HUES6 (cell line): ENCODE measurements around the gene TTBK2.

Experiments used
- H3K27ac ChIP-seq: 2 replicates; pipeline ENCODE4 v1.7.0; 2013; ENCODE audit warnings: low read depth, mild to moderate bottlenecking, low read length, inconsistent platforms
- H3K27me3 ChIP-seq: 2 replicates; pipeline ENCODE4 v1.6.1; 2013; ENCODE audit warnings: low read length; ENCODE audit not compliant: control insufficient read depth, insufficient read depth
- H3K36me3 ChIP-seq: 2 replicates; pipeline ENCODE4 v1.6.1; 2013; ENCODE audit warnings: low read length; ENCODE audit not compliant: control insufficient read depth, insufficient read depth
- H3K4me1 ChIP-seq: 2 replicates; pipeline ENCODE4 v1.6.1; 2013; ENCODE audit warnings: low read length; ENCODE audit not compliant: control insufficient read depth, insufficient read depth
- H3K4me3 ChIP-seq: 2 replicates; pipeline ENCODE4 v1.5.1; 2013; ENCODE audit warnings: low read depth, low read length
- H3K9ac ChIP-seq: one replicate; pipeline ENCODE4 v1.6.1; 2013; ENCODE audit warnings: mild to moderate bottlenecking, low read length
- H3K9me3 ChIP-seq: 2 replicates; pipeline ENCODE4 v1.6.1; 2013; ENCODE audit warnings: low read depth, low read length; ENCODE audit not compliant: control insufficient read depth, insufficient read depth

TTBK2 gene

DNA sequence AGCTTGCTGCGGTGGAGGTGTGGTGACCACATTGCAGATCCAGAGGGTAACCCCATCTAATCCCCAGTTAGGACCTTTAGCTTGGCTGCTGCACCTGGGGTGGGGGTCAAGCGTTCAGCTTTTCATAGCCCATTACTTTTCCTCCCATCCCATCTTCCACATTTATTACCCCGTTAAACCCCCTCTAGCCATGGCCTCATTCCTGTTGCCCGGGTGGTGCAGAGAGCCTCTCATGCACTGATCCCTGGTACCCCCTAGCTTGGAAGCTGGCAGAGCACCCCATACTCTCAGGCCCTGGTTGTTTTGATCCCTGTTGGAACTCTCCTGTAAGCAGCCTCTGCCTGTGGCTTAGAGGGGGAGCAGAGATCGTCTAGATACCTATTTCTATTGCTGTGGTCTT is 204.5 kb downstream of the TTBK2 start:
- no peaks in the 10 kb centered on the region for H3K27me3 ChIP-seq
- H3K9ac ChIP-seq: no peak overlapping the region
- no peak overlapping the region for H3K4me3 ChIP-seq
- H3K36me3 ChIP-seq: peaks cover 22% of the 10 kb centered on the region
- H3K27ac ChIP-seq: no peak overlapping the region
- H3K9me3 ChIP-seq: no peaks in the 10 kb centered on the region
- H3K4me1 ChIP-seq: no peaks in the 10 kb centered on the region

DNA sequence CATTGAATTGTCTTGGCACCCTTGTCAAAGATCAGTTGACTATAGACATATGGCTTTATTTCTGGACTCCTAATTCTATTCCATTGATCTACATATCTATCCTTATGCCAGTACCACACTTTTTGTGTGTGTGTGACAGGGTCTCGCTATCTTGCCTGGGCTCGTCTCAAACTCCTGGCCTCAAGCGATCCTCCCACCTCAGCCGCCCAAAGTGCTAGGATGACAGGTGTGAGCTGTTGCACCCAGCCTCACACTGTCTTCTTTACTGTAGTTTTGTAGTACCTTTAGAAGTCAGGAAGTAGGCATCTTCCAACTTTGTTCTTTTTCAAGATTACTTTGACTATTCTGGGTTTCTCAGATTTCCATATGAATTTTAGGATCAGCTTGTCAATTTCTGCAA is 208.0 kb downstream of the TTBK2 start:
- Histone ChIP-seq H3K27ac (no peak overlapping the region), H3K4me3 (no peak overlapping the region), H3K4me1 (no peaks in the 10 kb centered on the region), H3K9me3 (no peaks in the 10 kb centered on the region), H3K36me3 (no peaks in the 10 kb centered on the region), H3K27me3 (no peaks in the 10 kb centered on the region), H3K9ac (no peak overlapping the region)

DNA sequence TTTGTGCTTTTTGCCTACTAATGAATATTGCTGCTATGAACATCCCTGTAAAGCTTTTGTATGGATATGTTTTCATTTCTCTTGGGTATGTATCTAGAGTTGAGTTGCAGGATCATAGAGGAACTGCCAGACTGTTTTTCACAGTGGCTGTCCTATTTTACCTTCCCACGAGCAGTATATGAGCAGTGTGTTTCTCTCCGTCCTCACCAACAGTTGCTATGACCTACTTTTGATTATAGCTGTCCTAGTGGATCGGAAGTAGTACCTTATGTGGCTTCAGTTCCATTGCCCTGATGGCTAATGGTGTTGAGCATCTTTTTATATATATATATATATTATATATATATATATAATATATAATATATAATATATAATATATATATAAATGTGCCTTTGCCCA is 208.8 kb downstream of the TTBK2 start:
- Histone ChIP-seq H3K4me1 (no peaks in the 10 kb centered on the region), H3K4me3 (no peak overlapping the region), H3K9me3 (no peaks in the 10 kb centered on the region), H3K9ac (no peak overlapping the region), H3K27ac (no peak overlapping the region), H3K36me3 (no peaks in the 10 kb centered on the region), H3K27me3 (no peaks in the 10 kb centered on the region)

DNA sequence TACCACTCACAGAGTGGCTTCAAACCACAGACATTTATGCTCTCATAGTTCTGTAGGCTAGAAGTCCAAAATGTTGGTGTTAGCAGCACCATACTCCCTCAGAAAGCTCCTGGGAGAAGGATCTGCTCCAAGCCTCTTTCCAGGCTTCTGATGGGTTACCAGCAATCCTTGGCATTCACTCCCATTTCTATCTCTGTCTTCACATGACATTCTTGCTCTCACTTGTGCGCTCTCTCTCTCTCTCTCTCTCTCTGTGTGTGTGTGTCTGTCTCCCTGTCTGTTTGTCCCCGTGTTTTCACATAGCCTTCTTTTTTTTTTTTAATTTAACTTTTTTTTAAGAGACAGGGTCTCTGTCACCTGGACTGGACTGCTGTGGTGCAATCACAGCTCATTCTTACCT is 209.9 kb downstream of the TTBK2 start:
- H3K9me3 ChIP-seq: no peaks in the 10 kb centered on the region
- H3K4me3 ChIP-seq: no peak overlapping the region
- no peaks in the 10 kb centered on the region for H3K36me3 ChIP-seq
- no peak overlapping the region for H3K27ac ChIP-seq
- no peaks in the 10 kb centered on the region for H3K27me3 ChIP-seq
- H3K9ac ChIP-seq: no peak overlapping the region
- H3K4me1 ChIP-seq: no peaks in the 10 kb centered on the region

DNA sequence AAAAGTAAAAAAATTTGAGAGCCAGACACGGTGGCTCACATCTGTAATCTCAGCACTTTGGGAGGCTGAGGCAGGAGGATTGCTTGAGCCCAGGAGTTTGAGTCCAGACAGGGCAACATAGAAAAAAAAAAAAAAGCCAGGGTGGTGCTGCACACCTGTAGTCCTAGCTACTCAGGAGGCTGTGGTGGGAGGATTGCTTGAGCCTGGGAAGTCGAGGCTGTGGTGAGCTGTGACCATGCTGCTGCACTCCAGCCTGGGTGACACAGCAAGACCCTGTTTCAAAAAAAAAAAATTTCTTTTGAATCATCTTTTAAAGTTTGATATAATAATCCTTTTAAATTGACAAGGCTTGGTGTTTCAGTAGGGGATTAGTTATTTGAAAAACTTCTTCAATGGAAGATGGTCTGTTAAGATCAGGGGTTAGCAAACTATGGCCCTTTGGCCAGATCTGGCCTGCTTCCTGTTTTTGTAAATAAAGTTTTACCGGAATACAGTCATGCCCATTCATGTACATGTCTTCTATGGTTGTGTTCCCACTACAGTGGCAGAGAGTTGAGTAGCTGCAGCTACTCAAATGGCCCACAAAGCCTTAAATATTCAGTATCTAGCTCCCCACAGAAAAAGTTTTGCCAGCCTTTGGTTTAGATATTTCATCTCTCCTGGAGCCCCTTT is 212.6 kb downstream of the TTBK2 start:
- Histone ChIP-seq H3K9me3 (no peaks in the 10 kb centered on the region), H3K9ac (no peak overlapping the region), H3K4me1 (no peaks in the 10 kb centered on the region), H3K4me3 (no peak overlapping the region), H3K27me3 (no peaks in the 10 kb centered on the region), H3K27ac (no peak overlapping the region), H3K36me3 (no peaks in the 10 kb centered on the region)

DNA sequence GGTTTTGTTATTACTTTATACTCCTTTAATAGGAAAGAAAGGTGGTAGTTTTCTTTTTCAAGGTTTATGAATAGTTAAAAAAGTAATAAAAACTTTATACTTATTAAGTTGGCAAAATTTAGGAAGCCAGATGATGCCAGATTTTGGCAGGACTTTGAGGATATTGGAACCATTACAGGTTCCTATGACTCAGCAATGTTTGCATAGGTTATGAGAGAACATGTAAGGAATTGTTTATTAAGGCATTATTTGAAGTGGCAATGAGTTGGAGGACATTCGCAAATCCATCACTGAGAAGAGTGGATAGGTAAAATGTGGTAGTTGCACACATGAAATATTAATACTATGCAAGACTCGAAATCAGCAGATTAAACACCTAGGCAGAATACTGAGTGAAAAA is 213.5 kb downstream of the TTBK2 start:
- no peak overlapping the region for H3K4me3 ChIP-seq
- H3K9me3 ChIP-seq: no peaks in the 10 kb centered on the region
- no peaks in the 10 kb centered on the region for H3K27me3 ChIP-seq
- H3K4me1 ChIP-seq: no peaks in the 10 kb centered on the region
- no peak overlapping the region for H3K9ac ChIP-seq
- H3K36me3 ChIP-seq: no peaks in the 10 kb centered on the region
- H3K27ac ChIP-seq: no peak overlapping the region

DNA sequence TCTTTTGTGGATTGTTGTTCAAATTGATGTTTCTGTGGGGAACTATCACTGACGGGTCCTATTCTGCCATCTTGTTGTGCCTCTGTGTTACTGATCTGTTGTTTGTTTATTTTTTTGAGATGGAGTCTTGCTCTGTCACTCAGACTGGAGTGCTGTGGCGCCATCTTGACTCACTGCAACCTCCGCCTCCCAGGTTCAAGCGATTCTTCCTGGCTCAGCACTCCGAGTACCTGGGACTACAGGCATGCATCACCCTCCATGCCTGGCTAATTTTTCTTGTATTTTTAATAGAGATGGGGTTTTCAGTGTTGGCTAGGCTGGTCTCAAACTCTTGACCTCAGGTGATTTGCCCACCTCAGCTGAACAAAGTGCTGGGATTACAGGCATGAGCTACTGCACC is 215.2 kb downstream of the TTBK2 start:
- no peaks in the 10 kb centered on the region for H3K36me3 ChIP-seq
- H3K27ac ChIP-seq: no peak overlapping the region
- no peaks in the 10 kb centered on the region for H3K9me3 ChIP-seq
- H3K27me3 ChIP-seq: no peaks in the 10 kb centered on the region
- no peak overlapping the region for H3K9ac ChIP-seq
- H3K4me1 ChIP-seq: no peaks in the 10 kb centered on the region
- no peak overlapping the region for H3K4me3 ChIP-seq

DNA sequence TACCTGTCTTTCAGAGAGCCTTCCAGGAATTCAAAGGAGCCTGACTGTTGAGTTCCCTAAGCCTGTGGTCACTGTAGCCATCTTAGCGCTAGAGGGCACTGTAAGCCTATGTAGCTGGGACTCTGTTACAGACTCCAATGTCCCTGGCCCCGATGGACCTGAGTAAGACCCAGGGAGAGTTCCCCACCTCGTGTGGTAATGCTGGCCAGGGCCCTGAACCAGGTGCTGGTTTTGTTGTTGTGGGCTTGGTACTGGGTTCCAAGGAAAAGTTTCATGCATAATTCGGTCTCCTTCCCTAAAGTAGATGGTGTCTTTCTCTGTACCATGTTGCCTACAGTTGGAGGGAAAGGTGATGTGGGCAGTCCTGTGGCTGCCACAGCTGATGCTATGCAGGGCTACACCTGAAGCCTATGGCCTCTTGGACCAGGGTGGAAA is 216.1 kb downstream of the TTBK2 start:
- Histone ChIP-seq H3K4me1 (no peaks in the 10 kb centered on the region), H3K4me3 (no peak overlapping the region), H3K27me3 (no peaks in the 10 kb centered on the region), H3K9ac (no peak overlapping the region), H3K36me3 (no peaks in the 10 kb centered on the region), H3K27ac (no peak overlapping the region), H3K9me3 (no peaks in the 10 kb centered on the region)

DNA sequence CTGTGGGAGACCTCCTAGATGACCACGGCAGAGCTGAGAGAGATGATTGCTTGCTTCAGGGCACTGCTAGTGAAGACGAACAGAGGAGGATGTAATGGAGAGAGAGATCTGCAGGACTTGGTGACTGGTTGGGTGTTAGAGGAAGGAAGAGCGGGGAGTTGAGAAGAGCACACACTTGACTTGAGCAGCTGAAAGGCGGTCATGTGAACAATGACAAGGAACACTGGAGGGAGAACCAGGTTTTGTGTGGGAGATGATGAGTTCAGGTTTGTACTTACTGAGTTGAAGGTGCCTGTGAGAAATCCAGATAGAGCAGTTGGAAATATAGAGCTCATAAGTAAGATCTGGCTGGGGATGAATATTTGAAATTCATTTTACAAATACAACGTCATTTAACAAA is 224.0 kb downstream of the TTBK2 start:
- Histone ChIP-seq H3K4me3 (no peak overlapping the region), H3K27ac (no peak overlapping the region), H3K36me3 (peaks cover 25% of the 10 kb centered on the region), H3K27me3 (no peaks in the 10 kb centered on the region), H3K4me1 (no peaks in the 10 kb centered on the region), H3K9me3 (no peaks in the 10 kb centered on the region), H3K9ac (no peak overlapping the region)

DNA sequence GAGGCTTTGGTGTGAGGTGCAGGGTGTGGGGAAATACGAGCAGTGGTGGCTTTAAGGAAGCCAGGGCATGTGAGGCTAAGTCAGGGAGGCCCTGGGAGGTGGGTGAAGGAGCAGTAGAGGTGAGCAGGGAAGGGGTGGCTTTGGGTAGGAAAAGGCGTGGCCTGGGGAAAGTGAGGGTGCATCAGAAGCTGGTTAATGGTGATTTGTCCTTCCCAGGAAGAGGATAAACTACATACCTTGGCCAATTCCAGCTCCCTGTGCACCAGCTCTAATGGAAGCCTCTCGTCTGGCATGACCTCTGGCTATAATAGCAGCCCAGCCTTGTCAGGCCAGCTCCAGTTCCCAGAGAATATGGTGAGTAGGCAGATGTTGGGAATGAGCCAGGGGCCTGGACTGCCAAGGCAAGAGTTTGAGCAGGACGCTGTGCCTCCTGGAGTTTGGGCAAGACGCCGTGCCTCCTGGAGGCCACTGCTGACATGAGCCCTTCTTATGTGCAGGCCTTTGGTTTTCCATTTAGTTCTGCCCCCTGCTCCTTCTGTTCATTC is 225.0 kb downstream of the TTBK2 start:
- Histone ChIP-seq H3K9me3 (no peaks in the 10 kb centered on the region), H3K36me3 (peaks cover 26% of the 10 kb centered on the region), H3K4me1 (no peaks in the 10 kb centered on the region), H3K27me3 (no peaks in the 10 kb centered on the region), H3K9ac (no peak overlapping the region), H3K4me3 (no peak overlapping the region), H3K27ac (no peak overlapping the region)

DNA sequence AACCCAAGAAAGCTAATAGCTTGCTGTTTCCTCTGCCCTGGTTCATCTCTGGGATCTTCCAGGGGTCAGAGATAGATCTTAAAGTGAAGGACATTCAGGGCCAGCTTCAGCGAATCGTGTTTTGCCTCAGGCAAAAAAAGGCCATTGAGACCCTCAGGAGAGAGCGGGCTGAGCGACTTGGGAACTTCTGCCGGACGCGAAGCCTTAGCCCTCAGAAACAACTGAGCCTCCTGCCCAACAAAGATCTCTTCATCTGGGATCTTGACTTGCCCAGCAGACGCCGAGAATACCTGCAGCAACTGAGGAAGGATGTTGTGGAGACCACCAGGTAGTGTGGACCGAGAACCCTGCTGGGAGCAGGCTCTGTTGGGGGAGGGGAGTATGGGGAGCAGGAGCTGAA is 226.2 kb downstream of the TTBK2 start:
- H3K9me3 ChIP-seq: no peaks in the 10 kb centered on the region
- peaks cover 26% of the 10 kb centered on the region for H3K36me3 ChIP-seq
- no peaks in the 10 kb centered on the region for H3K4me1 ChIP-seq
- H3K27ac ChIP-seq: no peak overlapping the region
- H3K27me3 ChIP-seq: no peaks in the 10 kb centered on the region
- H3K9ac ChIP-seq: no peak overlapping the region
- no peak overlapping the region for H3K4me3 ChIP-seq
